Omental fat pad (tissue), 4 donors: ENCODE measurements around the gene TACSTD2. TPM values are rescaled to one million over a fixed set of nuclear protein-coding genes. Genes with fewer than 3 reads are reported as not detected.

Experiments used
- ATAC-seq: fragments of 150-250 bp; one replicate; pipeline ENCODE4 v1.9.1; 2016; ENCODE audit warnings: mild to moderate bottlenecking, moderate library complexity; ENCODE audit not compliant: low FRiP score
- DNase-seq: peaks from one replicate; pipeline ENCODE4 v3.0.0-alpha.2; 2019; ENCODE audit warnings: low spot score
- CTCF ChIP-seq, 3 donors: fragments of 450-650 bp; IDR thresholded peaks; one replicate each; pipeline ENCODE4 v1.5.1; 2016 to 2017; ENCODE audit warnings: antibody characterized with exemption in 3 of 3, mild to moderate bottlenecking in 3 of 3, moderate library complexity in 2 of 3
- total RNA-seq, 4 donors: library from RNA; depleted of rRNA; stranded (reverse); fragments of >200 nt; gene quantifications; one replicate each; pipeline ENCODE4 v1.1.0, GENCODE V29; 2016

TACSTD2 gene
- total RNA-seq, 4 donors from 2014 or later, result 0.88 to 2.7 (median 1.1) TPM

- no peak for ATAC-seq
- no peak for DNase-seq
- TF ChIP-seq CTCF (IDR thresholded peaks at IDR 0.05), result no peak
Observed at GRCh38 chr1:58581641-58582040, 4.6 kb upstream of the TACSTD2 start.

GRCh38 chr1:58580186-58580585, 3.1 kb upstream of the TACSTD2 start:
- no peak for TF ChIP-seq CTCF (IDR thresholded peaks at IDR 0.05)
- no peak for ATAC-seq
- DNase-seq, result no peak

- ATAC-seq, result no peak
- TF ChIP-seq CTCF (IDR thresholded peaks at IDR 0.05), result no peak
- DNase-seq, result no peak
Observed at GRCh38 chr1:58577654-58578030, 590 bp upstream of the TACSTD2 start.

GRCh38 chr1:58576325-58576726, 726 bp downstream of the TACSTD2 start:
- ATAC-seq (peak; percentile 28), DNase-seq (no peak)
- no peak for TF ChIP-seq CTCF (IDR thresholded peaks at IDR 0.05)

GRCh38 chr1:58575551-58576324, 1.3 kb downstream of the TACSTD2 start:
- no peak for DNase-seq
- no peak for ATAC-seq
- no peak for TF ChIP-seq CTCF (IDR thresholded peaks at IDR 0.05)

- ATAC-seq (no peak), DNase-seq (no peak)
- TF ChIP-seq CTCF (IDR thresholded peaks at IDR 0.05), result no peak
Observed at GRCh38 chr1:58574816-58575215, 2.2 kb downstream of the TACSTD2 start.
